DMS 273 (cell line): ENCODE measurements around the gene SLC51A.
"Not testable (repeated sequence)": the region's sequence is repeated elsewhere in the genome, so short reads cannot be mapped to it uniquely, and the experiment has no call there.

Source experiments
- DNase-seq: peaks from one replicate; lab custom pipeline; 2025; ENCODE audit not compliant: unreplicated experiment; lab: John Stamatoyannopoulos, UW

Gene SLC51A

GRCh38 chr3:196193133-196193735, 23.1 kb upstream of the SLC51A start:
- peak; percentile 35 for DNase-seq

GRCh38 chr3:196193736-196194541, 22.4 kb upstream of the SLC51A start:
- DNase-seq = peak; percentile 43

DNA sequence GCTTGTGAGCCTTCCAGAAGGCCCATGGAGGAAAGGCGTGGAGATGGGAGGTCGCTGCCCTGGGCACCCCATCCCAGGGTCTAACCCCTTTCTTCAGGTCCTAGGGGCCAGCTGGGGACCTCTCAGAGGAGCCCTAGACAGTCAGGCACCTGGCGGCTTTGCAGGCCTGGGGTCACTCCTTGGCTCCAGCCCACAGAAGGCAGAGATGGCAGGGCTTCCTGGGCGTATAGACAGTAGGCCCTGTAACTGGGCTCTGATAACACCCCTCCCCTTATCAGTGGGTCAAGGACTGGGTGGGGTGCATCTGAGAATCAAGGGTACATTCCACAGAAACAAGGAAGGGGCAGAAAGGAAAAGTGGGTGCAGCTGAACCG, 21.8 kb upstream of the SLC51A start:
- DNase-seq = no peak

DNA sequence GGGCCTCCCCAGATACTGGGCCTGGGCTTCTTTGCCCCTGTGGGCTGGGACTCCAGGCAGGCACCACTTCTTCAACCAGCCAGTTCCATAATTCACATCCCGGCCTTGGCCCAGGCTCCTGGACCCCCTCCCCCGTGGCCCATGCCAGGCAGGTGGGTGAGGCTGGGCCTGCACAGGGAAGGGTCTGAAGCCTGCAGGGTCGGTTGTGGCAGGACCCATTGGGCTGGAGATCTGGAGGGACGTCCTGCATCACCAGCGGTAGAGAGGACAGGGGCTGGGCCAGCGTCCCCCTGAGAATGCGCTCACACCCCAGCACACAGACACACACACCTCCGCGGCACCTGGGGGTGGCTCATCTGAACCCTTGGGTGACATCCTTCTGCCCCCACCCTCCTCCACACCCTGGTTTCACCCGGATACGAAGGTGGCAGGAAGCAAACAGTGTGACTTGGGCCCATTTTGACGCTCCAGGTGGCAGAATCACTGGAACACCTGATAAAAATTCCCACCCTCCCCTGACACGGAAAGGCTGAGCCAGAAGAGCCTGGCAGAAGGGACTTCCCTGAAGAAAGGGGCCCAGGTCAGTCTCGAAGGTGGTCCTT, 20.6 kb upstream of the SLC51A start:
- no peak for DNase-seq

GRCh38 chr3:196197524-196197923, 18.8 kb upstream of the SLC51A start:
- no peak for DNase-seq

- DNase-seq = no peak
These were observed 18.2 kb upstream of the SLC51A start for GRCh38 chr3:196198081-196198675.

DNA sequence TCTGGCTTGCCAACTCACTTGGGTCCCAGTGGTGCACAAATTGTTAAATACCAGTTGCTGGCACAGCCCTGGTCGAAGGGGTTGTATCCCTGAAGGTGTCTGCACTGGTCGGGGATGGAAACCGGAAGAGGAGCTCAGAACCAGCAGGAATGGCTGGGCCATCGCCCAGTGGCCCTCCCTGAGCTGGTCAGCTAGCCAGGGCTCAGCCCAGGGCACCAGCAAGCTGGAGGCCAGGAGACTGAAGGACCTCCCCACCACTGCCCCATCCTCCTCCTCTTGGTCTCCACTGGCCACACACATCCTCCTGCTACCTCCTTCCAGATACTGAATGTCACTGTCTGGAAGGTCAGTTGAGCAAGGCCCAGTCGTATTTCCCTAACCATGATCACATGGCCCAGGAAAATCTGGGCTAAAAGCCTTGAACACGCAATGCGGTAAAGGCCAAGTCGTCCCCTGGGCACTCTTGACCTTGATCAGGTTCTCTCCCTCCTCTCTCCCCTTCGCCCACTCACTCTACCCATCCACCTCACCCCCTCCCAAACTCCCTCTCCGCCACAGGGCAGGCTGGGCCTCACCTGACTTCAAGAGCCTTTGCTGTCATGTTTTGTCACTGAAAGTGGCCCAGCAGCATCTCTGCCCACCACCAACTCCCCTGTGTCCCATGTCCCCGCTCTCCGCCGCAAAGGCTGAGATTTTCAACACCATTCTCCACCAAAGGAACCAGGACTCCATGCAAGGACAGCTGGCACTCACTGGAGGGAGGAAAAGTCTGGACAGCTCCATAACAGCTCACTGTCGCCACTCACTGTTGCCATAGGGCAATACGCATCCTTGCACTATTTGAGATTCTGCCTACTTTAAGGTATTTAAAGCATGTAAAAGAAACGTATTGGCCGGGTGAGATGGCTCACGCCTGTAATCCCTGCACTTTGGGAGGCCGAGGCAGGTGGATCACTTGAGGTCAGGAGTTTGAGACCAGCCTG, 17.3 kb upstream of the SLC51A start:
- DNase-seq = peak; percentile 61

DNA sequence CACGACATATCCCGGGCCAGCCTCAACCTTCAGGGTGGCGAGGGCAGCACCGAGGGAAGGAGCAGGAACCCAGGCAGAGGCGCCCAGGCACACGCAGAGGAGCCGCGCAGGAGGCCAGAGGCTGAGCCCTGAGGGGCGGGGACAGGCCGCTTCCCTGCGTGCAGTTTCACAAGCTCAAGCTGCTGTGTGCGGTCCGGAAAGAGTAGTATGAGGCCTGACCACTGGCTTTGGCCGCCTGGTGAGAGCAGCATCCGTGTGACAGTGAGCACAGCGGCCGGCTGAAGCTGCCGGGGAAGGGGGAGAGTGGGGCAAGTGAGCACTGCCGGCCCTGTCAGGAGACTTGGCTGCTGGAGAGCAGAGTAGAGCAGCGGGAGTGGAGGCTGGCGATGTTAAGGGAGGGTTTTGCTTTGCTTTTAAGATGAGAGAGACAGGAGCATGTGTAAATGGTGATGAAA, 13.8 kb upstream of the SLC51A start:
- no peak for DNase-seq

GRCh38 chr3:196203846-196204245, 12.5 kb upstream of the SLC51A start:
- no peak for DNase-seq

DNA sequence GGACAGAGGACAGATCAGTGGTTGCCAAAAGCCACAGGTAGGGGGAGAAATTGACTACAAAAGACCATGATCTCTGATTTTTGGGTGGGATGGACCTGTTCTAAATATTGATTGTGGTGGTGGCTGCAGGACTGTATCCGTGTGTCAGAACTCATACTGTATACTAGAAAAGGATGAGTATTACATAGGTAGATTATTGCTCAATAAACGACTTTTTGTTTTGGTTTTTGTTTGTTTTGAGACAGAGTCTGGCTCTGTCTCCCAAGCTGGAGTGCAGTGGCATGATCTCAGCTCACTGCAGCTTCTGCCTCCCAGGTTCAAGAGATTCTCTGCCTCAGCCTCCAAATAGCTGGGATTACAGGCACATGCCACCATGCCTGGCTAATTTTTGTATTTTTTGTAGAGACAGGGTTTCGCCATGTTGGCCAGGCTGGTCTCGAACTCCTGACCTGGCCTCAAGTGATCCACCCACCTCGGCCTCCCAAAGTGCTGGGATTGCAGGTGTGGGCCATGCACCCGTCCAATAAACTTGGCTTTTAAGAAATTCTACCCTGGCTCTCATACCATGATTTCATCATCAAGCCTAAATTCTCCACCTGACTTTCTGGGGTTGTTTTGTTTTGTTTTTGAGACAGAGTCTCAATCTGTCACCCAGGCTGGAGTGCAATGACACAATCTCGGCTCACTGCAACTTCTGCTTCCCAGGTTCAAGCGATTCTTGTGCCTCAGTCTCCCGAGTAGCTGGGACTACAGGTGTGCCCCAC, 10.7 kb upstream of the SLC51A start:
- not testable (repeated sequence) for DNase-seq

DNA sequence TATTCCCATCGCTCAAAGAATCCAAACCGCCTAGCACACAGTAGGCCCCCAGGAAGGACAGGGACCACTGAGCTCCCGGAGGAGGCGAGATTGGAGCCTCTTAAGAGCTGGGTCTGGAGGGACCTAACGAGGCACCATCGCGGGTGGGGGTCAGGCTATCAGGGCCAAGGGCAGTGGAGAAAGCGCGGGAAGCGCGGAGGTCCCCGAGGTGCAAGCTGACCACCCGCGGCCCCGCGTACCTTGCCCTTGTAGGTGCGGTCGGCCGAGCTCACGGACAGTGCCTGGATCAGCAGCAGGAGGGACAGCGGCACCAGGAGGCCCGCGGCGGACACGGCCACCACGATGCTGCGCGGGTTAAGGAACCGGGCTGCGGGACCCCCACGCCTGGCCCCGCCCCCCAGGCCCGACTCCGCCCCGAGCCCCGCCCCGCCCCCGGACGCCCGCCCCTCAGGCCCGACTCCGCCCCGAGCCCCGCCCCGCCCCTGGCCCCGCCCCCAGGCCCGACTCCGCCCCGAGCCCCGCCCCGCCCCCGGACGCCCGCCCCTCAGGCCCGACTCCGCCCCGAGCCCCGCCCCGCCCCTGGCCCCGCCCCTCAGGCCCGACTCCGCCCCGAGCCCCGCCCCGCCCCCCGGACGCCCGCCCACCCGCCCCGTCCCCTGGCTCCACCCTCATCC, 9.0 kb upstream of the SLC51A start:
- DNase-seq = no peak

- DNase-seq = peak; percentile 25
These were observed 8.3 kb upstream of the SLC51A start for GRCh38 chr3:196207833-196208607.

GRCh38 chr3:196208942-196209695, 7.2 kb upstream of the SLC51A start:
- no peak for DNase-seq

DNA sequence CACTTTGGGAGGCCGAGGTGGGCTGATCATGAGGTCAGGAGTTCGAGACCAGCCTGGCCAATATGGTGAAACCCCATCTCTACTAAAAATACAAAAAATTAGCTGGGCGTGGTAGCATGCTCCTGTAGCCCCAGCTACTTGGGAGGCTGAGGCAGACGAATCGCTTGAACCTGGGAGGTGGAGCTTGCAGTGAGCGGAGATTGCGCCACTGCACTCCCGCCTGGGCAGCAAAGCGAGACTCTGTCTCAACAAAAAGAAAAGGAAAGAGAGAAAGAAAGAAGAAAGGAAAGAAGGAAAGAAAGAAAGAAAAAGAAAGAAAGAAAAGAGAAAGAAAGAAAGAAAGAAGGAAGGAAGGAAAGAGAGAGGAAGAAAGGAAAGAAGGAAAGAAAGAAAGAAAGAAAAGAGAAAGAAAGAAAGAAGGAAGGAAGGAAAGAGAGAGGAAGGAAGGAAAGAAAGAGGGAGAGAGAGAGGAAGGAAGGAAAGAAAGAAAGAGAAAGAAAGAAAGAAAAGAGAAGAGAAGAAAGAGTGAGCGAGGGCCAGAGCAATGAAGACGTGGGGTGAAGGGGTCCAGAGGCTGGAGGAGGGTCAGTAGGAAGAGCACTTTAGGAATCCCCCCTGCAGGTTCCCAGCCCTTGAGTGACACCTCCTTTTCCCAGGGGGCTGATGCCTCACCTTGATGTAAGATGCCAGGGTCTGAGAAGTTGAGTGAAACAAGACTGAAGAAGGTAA, 6.2 kb upstream of the SLC51A start:
- DNase-seq = not testable (repeated sequence)

DNA sequence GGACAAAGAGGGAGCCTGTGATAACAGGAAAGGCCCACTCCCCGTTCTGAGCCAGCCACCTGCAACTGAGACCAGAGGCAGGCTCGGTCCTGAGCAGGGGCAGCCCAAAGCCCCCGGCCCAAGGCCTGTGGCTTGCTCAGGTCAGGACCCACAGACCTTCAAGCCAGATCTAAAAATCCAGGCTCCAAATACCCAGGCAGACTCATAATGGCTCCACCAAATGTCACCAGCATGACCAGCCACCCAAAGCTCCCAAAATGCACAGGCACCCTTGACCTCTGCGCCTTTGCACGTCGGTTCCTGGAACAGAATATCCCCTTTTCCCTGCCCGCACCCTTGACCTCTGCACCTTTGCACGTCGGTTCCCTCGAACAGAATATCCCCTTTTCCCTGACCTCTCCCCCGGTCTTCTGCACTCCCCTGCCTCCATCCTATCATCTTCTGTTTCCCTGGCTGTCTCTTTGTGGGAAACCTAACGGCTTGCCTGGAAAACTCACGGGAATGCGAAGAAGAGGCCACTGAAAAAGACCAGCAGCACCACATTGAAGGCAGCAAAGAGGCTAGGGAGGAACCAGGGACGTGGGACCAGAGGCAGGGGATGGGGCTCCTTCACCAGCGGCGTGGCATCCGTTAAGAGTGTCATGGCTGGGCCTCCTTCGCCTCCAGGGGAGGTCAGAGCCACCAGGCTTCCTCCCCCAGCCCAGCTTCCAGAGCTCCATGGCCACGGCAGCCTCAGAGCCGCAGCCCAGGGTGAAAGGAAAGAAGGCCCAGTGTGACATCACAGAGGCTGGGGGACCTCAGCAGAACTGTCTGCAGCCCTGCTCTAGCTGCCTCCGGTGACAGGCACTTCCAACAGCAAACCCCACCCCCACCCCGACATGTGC, 5.4 kb upstream of the SLC51A start, which contains the start of gene ZDHHC19:
ZDHHC19 (minus strand) TSS at position 728 of the 884 bp plus-strand sequence; CDS start at position 643, 85 bp downstream.
- DNase-seq = no peak
